CD4-positive, alpha-beta T cell treated with Interleukin-1 beta for 1 hour (primary cell): Measurements from ENCODE around the gene ST3GAL5.
A peak's percentile ranks its signal among the peaks of the same experiment; 100 is the strongest.
"Not testable (repeated sequence)": the region's sequence is repeated elsewhere in the genome, so short reads cannot be mapped to it uniquely, and the experiment has no call there.

Experiments used
- DNase-seq, 2 donors: peaks; one replicate each; pipeline ENCODE4 v3.0.0-alpha.2; 2020 to 2022

The ST3GAL5 gene

GRCh38 chr2:85829394-85829793 lies 59.4 kb downstream of the ST3GAL5 start:
- not testable (repeated sequence) for DNase-seq

- no peak for DNase-seq
Observed at GRCh38 chr2:85828725-85829124, 60.1 kb downstream of the ST3GAL5 start.

DNA sequence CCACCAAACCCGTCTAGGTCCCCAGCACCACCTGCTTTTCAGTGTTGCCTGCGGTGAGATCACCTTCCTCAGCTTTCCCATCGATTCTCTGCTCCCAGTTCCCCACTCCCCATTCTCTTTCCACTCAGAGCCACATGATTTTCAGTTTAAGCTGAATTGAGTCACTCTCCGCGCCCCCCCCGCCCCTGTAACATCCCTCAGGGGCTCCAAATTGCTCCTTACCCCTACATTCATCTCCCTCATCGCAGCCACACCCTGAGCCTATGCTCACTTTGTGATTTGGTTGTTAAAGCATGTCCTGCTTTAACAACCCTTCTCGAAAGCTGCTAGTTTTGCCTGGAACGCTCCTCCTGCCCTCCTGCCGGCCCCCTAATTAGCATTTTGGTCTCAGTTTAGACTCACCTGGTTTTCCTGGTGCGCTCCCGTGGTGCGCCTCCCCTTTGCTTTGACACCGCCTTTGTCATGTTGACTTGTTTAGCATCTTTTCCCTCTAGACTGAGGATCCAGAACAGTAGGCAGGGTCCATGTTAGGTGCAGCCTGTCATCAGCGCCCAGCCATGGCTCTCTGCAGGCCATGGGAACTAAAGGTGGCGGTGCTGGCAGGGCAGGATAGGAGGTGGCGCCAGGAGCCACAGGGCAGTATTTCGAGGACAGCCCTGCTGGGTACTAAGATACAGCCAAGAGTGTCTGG lies 60.8 kb downstream of the ST3GAL5 start:
- no peak for DNase-seq

- peak; percentile 81 to 85 for DNase-seq
Observed at GRCh38 chr2:85826990-85827878, 61.6 kb downstream of the ST3GAL5 start.

- no peak for DNase-seq
Observed at GRCh38 chr2:85823951-85824350, 64.8 kb downstream of the ST3GAL5 start.

- no peak for DNase-seq
Observed at GRCh38 chr2:85822766-85823165, 66.0 kb downstream of the ST3GAL5 start.

DNA sequence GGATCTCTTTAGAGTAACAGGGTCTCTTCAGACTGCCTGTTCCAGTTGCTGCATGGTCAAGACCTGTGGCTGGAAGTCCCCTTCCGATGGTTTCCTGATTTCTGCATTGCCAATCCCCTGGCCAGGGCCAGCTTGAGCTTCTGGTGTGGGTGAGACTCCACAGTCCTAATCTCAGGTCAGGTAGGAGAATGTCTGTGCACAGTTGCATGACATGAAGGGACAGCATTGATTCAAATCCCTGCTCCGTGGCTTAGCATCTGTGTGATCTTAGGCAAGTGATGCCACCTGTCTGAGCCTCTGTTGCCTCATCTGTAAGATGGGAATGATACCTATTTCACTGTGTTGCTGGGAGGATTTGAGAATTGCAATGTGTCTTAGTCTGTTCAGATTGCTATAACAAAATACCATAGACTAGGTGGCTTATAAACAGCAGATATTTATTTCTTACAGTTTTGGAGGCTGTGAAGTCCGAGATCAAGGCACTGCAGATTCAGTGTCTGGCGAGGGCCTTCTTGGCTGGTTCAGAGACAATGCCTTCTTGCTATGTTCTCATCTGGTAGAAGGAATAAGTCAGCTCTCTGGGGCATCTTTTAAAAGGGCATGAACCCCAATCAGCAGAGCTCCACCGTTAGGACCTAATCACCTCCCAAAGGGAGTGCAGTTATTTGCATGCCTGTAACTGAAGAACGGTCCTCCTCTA lies 68.8 kb downstream of the ST3GAL5 start:
- no peak for DNase-seq

GRCh38 chr2:85814802-85815550 lies 73.8 kb downstream of the ST3GAL5 start:
- no peak for DNase-seq

GRCh38 chr2:85813982-85814801 lies 74.6 kb downstream of the ST3GAL5 start:
- peak; percentile 76 to 79 for DNase-seq

DNA sequence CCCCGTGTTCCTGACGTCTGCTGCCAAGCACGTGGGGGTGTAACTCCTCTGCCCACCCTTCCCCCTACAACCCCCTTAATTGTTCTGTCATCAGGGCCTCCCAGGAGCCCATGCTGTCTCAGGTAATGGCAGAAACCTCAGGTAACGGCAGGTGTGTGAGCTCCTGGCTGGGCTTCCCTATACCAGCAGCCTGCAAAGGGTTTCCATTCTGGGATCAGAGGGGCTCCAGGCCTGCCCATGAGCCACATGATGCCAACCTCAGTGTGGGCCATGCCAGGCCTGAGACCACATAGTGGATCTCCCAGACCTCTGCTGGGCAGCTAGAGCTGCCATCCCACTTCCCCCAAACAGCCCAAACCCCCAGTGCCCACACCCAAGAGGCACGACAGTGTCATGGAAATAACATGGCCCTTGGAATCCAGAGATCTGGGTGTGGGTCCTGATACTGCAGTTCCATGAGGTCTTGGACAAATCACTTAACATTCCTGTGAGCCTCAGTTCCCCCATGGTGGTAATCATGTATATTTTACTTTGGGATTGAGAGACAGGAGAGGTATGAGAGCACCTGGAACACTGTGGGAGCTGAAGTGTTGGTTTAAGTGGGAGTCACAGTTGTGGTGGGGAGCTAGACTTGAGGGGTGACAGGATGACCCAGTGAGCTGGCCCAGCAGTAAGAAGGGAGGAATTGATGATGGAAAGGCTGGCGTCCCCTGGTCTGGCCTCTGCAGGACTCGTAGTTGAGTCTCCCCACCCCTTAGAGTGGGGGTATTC lies 75.4 kb downstream of the ST3GAL5 start:
- DNase-seq: no peak

- no peak for DNase-seq
Observed at GRCh38 chr2:85812094-85812735, 76.6 kb downstream of the ST3GAL5 start.

DNA sequence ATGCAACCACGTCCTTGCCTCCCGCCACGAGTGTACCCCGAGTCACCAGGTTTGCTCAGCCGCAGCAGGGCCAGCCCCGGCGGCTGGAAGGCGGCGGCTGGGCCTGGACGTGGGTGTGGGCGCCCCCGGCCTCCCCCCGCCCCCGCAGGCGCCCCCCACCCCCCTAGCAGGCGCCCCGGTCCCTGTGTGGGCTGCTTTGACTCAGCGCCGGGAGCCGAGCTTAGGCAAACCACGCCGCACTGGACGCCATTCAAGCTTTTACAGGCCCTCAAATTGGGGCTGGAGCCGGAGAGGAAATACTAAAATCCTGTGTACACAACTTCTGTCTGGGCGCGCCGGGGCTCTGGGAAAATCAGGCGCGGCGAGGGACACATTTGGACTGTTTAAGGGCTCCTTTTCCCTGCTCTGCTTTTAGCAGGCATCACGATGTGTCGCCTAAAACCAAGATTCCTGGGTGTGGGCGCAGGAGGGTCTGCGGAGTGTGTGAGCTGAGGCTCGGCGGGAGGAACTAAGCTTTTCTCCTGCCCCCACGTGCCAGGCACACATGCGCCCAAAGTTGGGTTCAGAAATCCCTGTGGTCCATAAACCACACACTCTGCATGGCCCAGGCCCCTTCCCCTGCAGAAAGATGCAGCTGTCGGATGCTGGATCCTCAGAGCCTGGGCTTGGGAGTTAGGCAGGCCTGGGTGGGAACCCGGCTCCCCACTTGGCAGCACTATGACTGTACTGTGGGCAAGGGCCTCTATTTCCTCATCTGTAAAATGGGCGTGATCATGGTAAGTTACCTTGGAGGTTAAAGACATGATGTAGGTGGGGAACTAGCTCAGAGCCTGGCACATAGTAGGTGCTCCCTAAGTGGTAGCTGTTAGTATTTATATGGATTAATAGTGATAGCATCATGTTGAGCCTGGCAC lies 77.4 kb downstream of the ST3GAL5 start:
- no peak for DNase-seq

- no peak for DNase-seq
Observed at GRCh38 chr2:85810371-85811179, 78.2 kb downstream of the ST3GAL5 start.

DNA sequence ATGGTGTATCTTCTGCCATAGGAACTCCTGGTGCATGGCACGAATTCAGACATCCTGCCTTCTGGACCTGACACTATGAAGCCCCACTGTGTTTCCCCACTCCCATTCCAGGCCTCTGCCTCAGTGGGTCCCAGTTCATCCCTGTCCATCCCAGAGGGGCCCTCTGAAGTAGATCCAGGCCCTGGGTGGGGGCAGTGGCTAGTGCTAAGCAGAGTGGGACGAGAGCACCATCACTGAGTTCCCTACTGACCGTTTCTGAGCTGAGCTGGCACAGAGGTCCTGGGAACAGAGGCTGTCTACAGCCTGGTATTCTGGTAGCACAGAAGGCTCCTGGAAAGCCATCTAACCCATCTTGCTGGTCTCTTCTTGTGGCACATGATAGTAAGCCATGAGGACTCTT lies 81.0 kb downstream of the ST3GAL5 start:
- DNase-seq: no peak

- DNase-seq: no peak
Observed at GRCh38 chr2:85806358-85807118, 82.3 kb downstream of the ST3GAL5 start.

DNA sequence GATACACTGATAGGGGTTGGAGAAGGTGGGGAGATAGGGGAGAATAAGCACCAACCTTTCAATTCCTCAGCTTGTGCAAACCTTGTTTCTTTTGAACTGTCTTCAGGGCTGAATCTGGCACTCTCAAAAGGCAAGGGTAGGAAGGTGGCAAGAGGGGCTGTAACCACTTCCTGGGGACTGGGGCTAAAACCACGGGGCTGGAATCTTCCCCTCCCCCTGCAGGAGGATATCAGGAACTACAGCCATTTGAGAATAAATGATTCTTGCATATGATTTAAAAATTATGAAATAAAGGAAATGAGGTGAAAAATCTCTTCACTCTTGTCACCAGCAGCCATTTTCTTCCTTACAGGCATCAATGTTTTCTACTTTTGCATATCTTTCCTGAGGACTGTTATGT lies 84.2 kb downstream of the ST3GAL5 start:
- peak; percentile 13 to 29 for DNase-seq

- no peak for DNase-seq
Observed at GRCh38 chr2:85803704-85804425, 84.9 kb downstream of the ST3GAL5 start.
